Left kidney (tissue), 2 donors: Measurements from ENCODE around the gene TNFRSF1B. TPM values are rescaled to one million over a fixed set of nuclear protein-coding genes. Genes with fewer than 3 reads are reported as not detected.

Experiments used
- DNase-seq: peaks from one replicate; pipeline ENCODE4 v3.0.0-alpha.2; 2013
- polyA plus RNA-seq: library from polyadenylated mRNA; unstranded; fragments of 120-200 nt; gene quantifications from one replicate; pipeline ENCODE4 v1.2.1, GENCODE V29; 2013; ENCODE audit not compliant: insufficient read length

TNFRSF1B gene
- polyA plus RNA-seq, 1 donor: 4.4 TPM

DNA sequence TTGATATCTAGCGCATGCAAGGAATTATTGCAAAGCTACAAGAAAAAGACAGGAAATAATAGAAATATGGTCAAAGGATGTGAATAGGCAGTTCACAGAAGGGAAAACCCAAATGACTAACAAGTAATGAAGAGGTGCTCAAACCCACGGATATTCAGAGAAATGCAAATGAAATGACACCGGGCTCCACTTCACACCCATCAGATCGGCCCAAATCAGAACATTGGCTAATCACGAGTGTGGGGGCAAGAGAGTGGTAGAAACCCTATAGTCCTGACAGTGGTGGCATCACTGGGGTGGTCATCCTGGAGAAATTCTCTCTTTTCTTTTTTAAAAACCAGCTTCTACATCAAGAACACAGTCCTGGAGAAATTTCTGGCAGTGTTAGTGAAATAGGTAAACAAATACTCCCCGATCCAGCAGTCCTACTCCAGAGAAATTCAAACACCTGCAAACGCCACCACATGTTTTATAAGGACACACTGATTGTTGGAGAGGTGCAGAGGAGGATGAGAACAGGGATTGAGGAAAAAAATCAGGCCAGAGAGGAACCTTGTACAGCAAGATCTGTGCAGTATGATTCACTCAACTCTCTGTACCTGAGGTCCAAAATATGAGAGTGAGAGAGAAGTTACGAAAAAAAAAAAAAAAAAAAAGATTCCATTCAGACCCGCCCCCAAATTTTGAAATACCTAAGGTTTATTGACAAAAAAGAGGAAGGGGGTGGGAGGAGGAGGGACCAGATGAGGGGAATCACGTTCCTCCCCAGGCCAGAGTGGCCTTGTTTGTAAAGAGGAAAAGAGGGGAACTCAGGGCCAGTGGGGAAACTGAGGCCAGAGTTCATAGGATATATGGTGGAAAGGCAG, 9.2 kb upstream of the TNFRSF1B start:
- DNase-seq: no peak

DNA sequence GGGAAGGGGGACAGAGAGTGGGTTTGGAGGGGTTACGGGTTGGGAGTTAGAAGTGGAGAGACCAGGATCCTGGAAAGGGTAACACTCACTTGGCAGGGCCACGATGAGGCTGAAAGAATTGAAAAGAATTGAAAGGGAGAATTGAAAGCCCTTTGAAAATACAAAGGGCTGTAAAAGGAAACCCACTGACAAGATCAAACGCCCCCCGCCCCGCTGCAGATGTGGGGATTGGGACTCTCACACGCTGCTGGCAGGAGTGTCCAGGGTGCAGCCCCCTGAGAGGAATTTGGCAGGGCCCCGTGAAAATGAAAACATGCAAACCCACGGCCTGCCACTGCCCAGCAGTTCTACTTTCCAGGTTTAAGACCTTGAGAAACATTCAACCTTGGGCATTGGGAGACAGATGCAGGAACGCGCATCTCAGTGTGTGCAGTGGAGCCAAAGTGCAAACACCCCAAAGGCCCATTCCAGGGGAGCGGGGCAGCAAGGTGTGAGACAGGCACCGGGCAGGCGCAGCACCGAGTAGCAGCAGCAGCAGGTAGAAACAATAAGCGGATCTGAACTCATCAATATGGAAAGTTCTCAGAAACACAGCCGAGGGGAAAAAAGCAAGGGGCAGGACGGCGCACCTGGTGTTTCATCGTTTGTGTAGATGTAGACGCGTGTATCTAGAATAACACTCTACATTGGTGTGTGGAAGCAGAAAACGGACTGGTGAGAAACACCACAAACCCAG, 8.3 kb upstream of the TNFRSF1B start:
- DNase-seq: no peak

DNA sequence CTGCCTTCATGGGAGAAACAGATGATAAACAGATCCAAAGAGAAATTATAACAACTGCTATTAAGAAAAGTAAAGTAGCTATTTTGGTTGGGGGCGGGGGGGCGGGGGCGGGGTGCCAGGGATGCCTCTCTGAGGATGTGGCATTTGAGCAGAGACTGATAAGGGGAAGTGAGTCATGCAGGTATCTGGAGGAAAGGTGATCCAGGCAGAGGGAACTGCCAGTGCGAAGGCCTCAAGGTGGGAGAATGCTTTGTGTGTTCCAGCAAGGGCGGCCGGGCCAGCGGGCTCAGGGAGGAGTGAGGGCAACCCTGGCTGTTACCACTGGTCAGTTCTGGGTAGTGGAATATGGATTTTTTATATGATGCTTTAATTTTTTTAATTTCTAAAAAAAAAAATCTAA, 7.0 kb upstream of the TNFRSF1B start:
- DNase-seq: no peak

DNA sequence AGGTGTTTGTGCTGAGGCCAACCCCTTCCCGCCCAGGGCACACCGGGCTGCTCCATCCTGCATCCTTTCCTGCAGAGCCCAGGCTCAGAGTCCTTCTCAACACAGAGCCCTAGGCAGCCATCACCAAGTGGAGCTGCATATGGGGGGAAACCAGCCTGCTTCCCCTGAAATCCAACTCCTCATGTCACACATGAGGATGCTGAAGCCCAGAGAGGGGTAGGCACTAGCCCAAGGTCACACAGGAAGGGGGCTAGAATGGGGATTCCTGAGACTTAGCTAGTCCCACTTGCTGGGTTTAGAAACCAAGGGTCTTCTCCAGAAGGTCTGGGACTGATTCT, 5.5 kb upstream of the TNFRSF1B start:
- DNase-seq: no peak

DNA sequence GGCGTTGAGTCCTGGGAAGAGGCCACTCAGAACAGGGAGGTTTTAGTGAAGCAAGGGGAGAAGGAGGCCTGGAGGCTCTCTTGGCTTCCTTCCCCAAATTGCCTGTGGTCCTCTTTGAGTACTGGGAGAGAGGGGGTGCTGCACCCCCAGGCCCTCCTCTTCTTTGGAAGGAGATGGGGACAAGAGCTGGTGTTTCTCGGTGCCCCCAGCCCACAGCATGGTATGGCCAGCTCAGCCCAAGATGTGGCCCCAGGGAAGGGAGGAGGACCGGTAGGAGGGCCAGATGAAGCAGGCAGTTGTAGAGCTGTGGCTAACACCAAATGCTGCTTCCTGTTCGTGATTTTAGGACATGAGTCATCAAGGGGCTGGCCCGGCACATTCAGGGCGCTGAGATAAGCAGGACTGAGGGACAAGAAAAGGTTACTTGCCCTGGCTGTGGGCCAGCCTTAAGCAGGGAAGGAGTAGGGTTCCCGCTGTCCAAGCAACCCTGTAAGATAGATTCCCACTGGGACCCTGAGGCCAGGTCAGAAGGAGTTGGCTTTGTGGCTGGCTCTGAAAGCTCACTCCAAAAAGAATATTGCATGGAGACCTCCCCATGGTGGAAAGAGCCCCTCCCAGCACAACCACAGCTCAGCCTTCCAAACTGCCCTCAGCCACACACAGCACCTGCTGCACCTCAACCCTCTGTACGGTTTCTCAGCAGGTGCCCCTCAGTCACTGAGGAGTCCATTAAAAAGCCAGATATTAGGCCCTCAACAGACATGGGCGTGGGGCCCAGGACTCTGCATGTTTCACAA, 4.9 kb upstream of the TNFRSF1B start:
- DNase-seq: peak; percentile 41

DNA sequence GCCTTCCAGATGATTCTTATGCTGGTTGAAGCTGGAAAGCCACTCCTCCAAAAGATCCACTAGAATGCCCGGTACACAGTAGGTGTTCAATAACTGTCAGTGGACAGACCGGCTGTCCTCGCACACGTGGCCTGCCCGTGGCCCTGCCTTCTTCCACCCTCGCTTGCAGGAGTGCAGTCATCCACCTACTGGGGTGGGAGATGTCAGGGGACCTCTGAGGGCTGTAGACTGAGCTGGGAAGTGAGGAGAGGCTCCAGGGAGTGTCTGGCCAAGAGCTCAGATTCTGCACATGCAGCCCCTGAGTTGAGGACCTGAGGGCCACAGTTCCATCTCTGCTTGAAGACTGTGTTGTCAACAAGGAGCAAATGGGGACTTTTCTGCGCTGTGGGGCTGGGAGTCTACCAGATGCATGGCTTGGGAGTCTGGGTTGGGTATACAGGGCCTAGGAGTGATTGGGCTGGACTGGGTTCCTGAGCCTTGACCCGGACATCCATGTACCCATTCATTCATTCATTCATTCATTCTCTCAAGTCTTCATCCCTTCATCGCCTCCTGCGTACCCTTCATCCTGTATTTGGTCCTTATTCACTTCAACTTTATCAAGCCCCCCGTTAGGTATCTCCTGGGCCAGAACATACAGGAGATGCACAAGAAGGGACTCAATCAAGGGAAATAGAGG, 4.2 kb upstream of the TNFRSF1B start:
- no peak for DNase-seq

DNA sequence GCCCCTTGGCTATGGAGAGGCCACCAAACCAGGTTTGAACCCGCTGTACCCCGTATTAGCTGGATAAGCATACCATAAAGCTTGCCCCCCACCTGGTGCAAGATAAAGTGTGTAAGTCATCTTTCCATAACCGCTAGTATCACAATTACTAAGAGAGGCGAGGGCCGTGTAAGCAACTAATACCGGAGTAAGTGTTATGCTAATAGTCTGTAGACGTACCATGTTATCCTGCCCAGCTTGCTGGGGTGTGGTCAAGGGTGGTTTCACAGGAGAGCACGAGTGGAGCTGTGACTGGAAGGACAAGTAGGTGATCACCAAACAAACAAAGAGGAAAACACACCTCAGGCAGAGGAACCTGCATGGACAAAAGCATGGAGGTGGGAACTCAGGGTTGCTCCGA, 3.6 kb upstream of the TNFRSF1B start:
- DNase-seq: no peak

DNA sequence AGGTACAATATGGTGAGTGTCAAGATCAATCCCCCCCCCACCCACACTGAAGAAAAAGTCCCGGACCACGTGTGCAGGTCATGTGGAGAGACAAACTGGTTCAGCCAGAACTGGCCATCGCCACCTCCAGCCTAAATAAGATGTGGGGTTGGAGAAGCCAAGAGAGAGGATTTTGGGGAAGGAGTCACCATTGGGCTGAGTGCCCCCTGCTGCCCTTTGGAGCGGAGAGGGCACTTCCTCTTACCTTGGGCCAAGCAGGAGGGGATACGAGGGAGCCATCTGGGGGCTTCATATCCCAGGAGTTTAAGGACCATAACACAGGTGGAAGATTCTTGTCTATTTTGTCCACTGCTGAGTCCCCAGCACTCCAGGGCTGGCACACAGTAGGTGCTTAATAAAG, 2.6 kb upstream of the TNFRSF1B start:
- DNase-seq: no peak

DNA sequence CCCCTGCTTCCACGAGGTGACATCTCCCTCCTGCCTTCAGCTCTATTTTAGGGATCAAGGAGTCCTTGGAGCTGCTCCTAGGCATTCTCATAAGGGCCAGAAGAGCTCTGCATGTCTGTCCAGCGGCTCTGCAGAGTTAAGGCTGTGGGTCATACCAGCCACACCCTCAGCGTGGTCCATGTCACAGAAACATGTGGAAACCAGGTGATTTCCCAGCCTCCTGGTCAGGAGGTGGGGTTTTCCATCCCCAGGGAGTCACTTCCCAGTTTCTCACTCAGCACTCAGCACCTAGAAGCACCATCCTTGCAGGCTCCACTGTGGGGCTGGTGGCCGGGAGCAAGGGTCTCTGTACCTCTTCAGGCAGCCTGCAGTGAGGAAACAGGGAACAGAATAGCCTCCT, 1.4 kb upstream of the TNFRSF1B start:
- DNase-seq: no peak

DNA sequence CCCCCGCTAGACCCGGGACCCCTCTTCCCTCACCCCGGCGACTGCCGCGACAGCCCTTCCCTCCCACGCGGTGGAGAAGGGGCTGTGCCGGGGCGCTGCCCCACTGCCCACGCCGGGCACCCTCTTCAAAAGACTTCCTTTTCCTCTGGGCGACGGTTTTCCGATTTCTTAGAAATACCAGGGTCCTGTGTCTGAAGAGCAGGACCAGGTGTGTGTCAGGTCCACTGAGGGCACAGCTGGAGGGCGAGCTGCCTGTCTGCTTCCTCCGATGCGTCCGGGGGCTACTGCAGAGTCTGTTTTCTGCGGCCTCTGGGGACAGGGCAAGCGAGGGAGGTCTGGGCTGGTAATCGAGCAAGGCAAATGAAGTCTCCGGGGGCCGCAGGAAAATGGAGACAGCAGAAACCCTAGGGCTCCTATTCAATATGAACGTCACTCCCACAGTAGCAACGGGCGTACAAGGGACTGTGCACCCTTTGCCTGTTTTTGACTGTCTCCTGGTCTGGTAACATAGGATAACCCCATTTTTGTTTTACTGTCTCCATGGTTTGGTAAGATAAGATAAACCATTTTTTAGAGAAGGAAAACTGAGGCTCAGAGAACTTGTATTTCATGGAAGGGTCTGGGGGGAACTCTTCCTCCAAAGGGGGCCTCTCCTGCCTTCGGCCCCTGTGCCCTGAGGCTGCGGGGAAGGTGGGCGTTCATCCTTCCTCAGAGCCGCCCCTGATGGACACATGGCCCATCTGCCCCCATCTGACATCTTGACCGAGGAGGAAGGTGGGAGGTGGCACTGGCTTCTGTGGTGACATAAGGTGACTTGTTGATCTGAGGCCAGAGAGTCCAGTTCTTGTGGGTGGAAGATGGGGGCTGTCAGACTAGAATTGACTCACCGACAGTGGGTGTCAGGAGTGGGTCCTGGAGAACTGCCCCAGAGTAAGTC, 970 bp downstream of the TNFRSF1B start:
- DNase-seq: no peak

DNA sequence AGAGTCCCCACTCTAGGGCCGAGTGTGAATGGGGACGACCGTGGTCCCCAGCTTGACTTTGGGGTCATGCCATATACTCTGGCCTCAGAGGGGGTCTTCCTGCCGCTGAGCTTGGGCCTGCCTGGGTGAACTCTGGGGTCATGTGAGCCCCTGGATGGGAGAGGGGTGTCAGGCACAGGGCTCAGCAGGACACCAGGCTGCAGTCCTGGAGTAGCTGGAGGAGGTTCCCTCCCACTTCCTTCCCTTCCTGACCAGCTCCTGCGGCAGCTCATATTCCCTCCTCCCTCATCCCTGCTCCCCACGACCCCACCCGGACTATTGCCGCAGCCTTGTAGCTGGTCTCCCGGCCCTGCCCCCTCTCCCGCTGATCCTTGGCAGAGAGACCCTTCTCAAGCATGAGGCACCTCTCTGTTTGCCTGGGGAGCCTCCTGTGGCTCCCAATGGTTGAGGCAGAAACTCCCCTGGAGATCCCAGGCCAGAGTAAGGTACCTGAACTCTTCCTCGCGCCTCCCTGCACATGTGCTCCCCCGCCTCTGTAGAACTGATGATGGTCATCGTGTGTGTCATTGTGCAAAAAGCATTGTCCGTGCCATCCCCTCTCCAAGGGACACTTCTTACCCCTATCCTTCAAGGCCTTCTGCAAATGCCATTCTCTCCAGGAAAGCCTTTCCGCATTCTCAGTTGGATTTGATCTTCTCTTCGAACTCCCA, 1.8 kb downstream of the TNFRSF1B start:
- no peak for DNase-seq

DNA sequence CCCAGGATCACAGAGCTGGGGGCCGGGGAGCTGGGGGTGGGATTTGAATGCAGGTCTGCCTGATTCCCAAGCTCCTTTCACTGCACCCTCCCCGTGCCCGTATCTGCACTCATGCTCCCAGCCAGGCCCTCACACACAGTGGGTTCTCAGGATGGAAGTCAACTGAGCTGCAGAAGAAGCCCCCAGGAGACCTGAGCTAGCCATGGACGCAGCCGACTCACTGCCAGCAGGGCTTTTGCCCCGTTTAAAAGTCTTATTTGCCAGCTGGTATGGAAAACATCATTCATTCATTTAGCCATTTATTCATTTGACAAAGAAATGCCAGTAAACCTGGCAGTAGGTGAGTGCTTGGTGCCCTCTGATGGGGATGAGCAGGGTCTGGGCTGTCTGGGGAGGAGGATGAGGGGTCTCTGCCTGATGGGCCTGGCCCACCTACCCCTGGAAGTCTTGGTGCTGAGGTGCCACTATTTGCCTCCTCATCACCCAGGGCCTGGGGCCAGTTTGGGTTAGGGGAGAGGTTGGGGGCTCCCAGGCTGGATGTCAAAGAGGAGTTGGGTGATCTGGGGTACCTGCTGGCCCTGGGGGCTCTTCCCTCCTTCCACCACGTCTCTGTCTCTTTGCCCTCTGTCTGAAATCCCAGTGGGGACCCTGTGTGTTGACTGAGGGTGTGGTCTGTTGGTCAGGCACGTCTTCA, 2.8 kb downstream of the TNFRSF1B start:
- DNase-seq: no peak

DNA sequence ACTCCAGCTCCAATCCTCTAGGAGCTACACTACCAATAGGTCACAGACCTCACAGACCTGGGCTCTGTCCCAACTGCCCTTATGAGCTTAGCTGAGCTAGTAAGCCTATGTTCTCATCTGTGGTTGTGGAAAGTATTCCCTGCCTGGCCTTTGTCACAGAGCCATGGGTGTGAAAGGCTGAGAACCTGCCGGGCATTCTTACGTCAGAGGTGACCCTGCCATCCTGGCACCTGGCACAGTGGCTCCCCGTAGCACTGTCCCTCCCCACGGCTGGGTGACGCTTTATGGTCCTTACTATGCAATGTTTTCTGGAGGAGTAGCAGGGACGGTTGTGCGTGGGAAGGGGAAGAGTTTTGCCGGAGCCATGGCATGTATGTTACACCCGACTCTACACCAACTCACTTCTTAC, 3.5 kb downstream of the TNFRSF1B start:
- no peak for DNase-seq

DNA sequence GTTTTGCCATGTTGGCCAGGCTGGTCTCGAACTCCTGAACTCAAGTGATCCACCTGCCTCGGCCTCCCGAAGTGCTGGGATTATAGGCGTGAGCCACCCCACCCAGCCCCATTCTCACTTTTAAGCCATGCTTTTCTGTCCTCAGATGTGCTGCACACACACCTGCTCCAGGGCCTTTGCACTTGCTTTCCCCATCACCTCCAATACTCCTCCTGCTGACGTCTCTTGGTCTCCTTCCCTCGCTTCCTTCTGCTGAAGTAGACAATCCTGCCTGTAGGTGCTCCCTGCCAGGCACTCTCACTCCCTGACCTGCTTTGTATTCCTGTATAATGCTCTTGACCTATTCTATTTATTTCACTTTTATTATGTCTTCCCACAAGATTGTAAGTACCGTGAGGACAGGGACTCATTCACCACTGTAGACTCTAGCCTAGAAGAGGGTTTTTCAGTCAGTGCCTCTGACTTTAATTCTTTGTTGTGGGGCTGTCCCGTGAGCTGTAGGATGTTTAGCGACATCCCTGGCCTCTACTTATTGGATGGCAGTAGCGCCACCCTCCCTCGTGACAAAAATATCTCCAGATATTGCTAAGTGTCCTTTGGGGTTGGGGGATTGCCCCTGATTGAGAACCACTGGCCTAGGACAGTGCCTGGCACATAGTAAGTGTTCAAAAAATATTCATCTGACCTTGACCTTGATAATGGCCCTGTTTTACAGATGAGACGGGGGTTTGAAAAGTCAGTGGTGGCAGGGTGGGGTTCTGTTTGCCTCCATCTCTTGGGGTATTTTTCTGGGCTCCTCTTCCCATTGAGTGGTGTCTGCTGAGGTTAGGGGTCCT, 4.6 kb downstream of the TNFRSF1B start:
- DNase-seq: no peak

DNA sequence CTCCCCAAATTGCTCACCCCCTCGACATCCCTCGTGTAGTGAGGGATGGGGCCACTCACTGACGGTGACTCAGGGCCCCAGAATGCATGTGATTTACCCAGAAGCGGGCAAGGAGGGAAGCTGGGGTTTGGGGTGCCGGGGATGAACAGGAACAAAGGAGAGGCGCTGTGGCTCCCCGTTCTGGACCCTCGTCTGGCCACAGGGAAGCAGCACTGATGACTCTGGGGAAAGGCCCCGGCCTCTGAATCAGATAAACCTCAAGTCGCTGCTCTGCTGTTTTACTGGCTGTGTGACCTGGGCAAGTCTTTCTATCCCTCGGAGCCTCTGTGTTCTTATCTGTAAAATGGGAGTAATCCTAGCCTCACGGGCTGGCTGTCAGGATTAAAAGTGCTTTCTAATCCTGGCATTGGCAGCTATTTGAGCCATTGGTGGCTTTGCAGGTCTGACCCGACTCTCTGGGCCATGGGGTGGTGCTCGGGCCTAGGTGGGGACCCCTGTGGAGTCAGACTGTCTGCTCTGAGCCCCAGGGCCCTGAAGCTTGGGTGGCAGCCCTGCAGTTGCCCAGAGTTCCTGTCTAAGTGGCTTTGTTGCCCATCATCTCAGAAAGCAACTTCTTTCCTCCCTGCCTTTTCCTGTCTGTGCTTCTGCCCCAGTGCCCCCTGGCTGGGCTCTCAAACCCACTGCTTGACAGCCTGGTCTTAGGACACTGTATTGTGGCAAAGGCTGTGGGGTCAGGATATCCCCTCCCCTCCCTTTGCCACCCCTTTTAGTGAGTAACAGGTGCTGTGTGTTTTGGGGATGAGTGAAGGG, 5.5 kb downstream of the TNFRSF1B start:
- no peak for DNase-seq

DNA sequence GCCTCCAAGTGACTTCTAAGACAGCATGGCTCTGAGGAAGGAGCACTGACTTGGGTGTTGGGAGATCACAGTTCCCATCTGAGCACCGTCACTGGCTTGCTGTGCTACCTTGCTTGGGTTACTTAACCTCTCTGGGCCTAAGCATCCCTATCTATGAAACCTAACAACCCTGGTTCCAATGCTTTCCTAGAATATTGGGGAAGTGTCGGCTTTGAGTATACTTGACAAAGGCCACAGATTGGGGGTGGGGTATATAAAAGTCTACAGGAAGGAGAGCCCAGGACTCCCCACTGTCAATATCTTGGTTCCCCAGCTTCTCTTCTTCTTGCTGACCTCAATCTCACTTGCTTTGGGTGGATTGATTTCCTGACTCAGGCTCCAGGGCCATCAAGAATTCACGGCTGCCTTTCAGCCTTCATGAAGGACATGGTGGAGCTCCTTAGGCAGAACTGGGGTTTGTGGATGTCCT, 6.3 kb downstream of the TNFRSF1B start:
- no peak for DNase-seq

DNA sequence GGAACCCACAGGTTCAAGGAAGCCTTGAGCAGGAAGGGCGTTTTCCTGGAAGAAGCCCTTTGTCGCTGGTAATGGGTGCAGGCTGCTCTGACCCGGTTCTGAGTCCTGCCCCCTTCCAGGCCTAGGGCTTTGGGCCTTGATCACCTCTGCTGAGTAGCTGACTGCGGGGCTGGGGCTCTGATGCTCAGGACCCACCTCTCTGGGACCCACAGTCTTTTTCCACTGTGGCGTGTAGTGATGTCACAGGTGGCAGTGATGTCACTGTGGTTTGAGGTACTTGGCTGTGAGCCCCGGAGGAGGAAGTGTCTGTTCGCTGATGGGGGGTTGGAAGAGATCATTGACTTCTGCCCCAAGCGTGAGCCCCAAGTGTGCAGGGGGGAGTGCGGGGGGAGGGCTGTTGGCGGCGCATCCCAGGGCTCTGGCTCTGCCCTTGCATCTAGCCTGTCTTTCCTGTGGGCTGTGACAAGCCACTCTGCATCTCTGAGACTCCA, 6.9 kb downstream of the TNFRSF1B start:
- DNase-seq: no peak
